ENCODE data around the gene CCDC92. TPM values are rescaled to one million over a fixed set of nuclear protein-coding genes. Genes with fewer than 3 reads are reported as not detected.

The CCDC92 gene
- total RNA-seq, 5 donors from 2014 or later (not counting 1 experiment from before 2014, with no cell fraction given) = 22.1 to 44.9 (median 38.7) TPM

- ATAC-seq (replicated peaks in 1 of 4) = no peak
- ChIA-PET CTCF (no interaction called here), POLR2A (no interaction called here)
- H3K9me3 Mint-ChIP-seq = no peaks in the 10 kb centered on the region
- peaks cover 39% of the 10 kb centered on the region for H3K36me3 Mint-ChIP-seq
- Histone ChIP-seq H3K36me3 (ENCODE audit: control insufficient read depth in 2 of 2, extremely low read depth in 1 of 2, insufficient read depth in 1 of 2, low read length in 1 of 2) (peaks cover 0 to 40% of the 10 kb centered on the region in 2 donors), H3K9me3 (no peaks in the 10 kb centered on the region), H3K4me1 (ENCODE audit: control insufficient read depth in 1 of 2, extremely low read depth in 1 of 2, insufficient read depth in 2 of 2, low read length in 2 of 2) (peaks cover 18 to 19% of the 10 kb centered on the region in 2 experiments), H3K27ac (ENCODE audit: low read length) (no peak overlapping the region), H3K27me3 (replicated peaks in 1 of 2; ENCODE audit: control insufficient read depth in 2 of 2, extremely low read depth in 1 of 2, insufficient read depth in 2 of 2, low read length in 1 of 2) (no peaks in the 10 kb centered on the region), H3K4me3 (ENCODE audit: control insufficient read depth in 1 of 2, extremely low read depth in 1 of 2, low read length in 1 of 2) (no peak overlapping the region)
- H3K27me3 Mint-ChIP-seq = no peaks in the 10 kb centered on the region
- H3K27ac Mint-ChIP-seq = no peak overlapping the region
- peak overlapping the region in 1 of 3 donors; percentile 64 for H3K4me3 Mint-ChIP-seq
- WGBS (ENCODE audit: insufficient coverage) = no CpG with 5 or more reads among the region's 3 CpGs
- H3K4me1 Mint-ChIP-seq = peaks cover 33 to 40% (median 33%) of the 10 kb centered on the region in 3 donors
- DNase-seq = no peak
Observed at GRCh38 chr12:124008595-124008994, 36.0 kb upstream of the CCDC92 start.

GRCh38 chr12:124007826-124008570, 35.4 kb upstream of the CCDC92 start:
- Histone ChIP-seq H3K27ac (ENCODE audit: low read length) (no peak overlapping the region), H3K4me3 (ENCODE audit: control insufficient read depth in 1 of 2, extremely low read depth in 1 of 2, low read length in 1 of 2) (no peak overlapping the region), H3K4me1 (ENCODE audit: control insufficient read depth in 1 of 2, extremely low read depth in 1 of 2, insufficient read depth in 2 of 2, low read length in 2 of 2) (peaks cover 18 to 19% of the 10 kb centered on the region in 2 experiments), H3K27me3 (replicated peaks in 1 of 2; ENCODE audit: control insufficient read depth in 2 of 2, extremely low read depth in 1 of 2, insufficient read depth in 2 of 2, low read length in 1 of 2) (no peaks in the 10 kb centered on the region), H3K9me3 (no peaks in the 10 kb centered on the region), H3K36me3 (ENCODE audit: control insufficient read depth in 2 of 2, extremely low read depth in 1 of 2, insufficient read depth in 1 of 2, low read length in 1 of 2) (peaks cover 0 to 34% of the 10 kb centered on the region in 2 donors)
- CTCF ChIA-PET = no interaction called here
- DNase-seq (peak in 1 of 35 experiments; percentile 17), ATAC-seq (replicated peaks in 1 of 4) (peak in 1 of 4 experiments; percentile 44)
- peaks cover 35% of the 10 kb centered on the region for H3K36me3 Mint-ChIP-seq
- H3K27ac Mint-ChIP-seq = peak overlapping the region in 1 of 2 donors; percentile 56
- POLR2A ChIA-PET = no interaction called here
- WGBS (ENCODE audit: insufficient coverage) = 51% methylated on average over 5 of the region's 9 CpGs
- no peaks in the 10 kb centered on the region for H3K9me3 Mint-ChIP-seq
- peak overlapping the region in 2 of 3 donors; percentile 1 to 64 for H3K4me3 Mint-ChIP-seq
- H3K4me1 Mint-ChIP-seq = peaks cover 33 to 40% (median 33%) of the 10 kb centered on the region in 3 donors
- no peaks in the 10 kb centered on the region for H3K27me3 Mint-ChIP-seq

GRCh38 chr12:124006846-124007713, 34.4 kb upstream of the CCDC92 start:
- Mint-ChIP-seq H3K36me3 (peaks cover 28% of the 10 kb centered on the region), H3K4me3 (peak overlapping the region; percentile 29 to 64 (median 48)), H3K27me3 (no peaks in the 10 kb centered on the region), H3K4me1 (peaks cover 33 to 40% (median 33%) of the 10 kb centered on the region in 3 donors), H3K27ac (peak overlapping the region; percentile 77 to 93), H3K9me3 (no peaks in the 10 kb centered on the region)
- Histone ChIP-seq H3K4me1 (ENCODE audit: control insufficient read depth in 1 of 2, extremely low read depth in 1 of 2, insufficient read depth in 2 of 2, low read length in 2 of 2) (peaks cover 18 to 20% of the 10 kb centered on the region in 2 experiments), H3K36me3 (ENCODE audit: control insufficient read depth in 2 of 2, extremely low read depth in 1 of 2, insufficient read depth in 1 of 2, low read length in 1 of 2) (peaks cover 0 to 25% of the 10 kb centered on the region in 2 donors), H3K9me3 (no peaks in the 10 kb centered on the region), H3K4me3 (ENCODE audit: control insufficient read depth in 1 of 2, extremely low read depth in 1 of 2, low read length in 1 of 2) (no peak overlapping the region), H3K27ac (ENCODE audit: low read length) (no peak overlapping the region), H3K27me3 (replicated peaks in 1 of 2; ENCODE audit: control insufficient read depth in 2 of 2, extremely low read depth in 1 of 2, insufficient read depth in 2 of 2, low read length in 1 of 2) (no peaks in the 10 kb centered on the region)
- DNase-seq (no peak), ATAC-seq (replicated peaks in 1 of 4) (peak in 3 of 4 experiments; percentile 19 to 37 (median 30))
- WGBS (ENCODE audit: insufficient coverage) = 83% methylated on average over 8 of the region's 14 CpGs
- CTCF ChIA-PET = interaction anchor here in 1 of 2 donors (0.5 to 0.8 kb wide), 4 partner anchors 23 to 106 kb away, joined by 3 read pairs; no protein-coding TSS in a partner anchor
- POLR2A ChIA-PET = no interaction called here

- Mint-ChIP-seq H3K4me3 (peak overlapping the region; percentile 29 to 64 (median 48)), H3K27me3 (no peaks in the 10 kb centered on the region), H3K36me3 (peaks cover 22% of the 10 kb centered on the region), H3K4me1 (peaks cover 33 to 40% (median 33%) of the 10 kb centered on the region in 3 donors), H3K27ac (peak overlapping the region; percentile 77 to 93), H3K9me3 (no peaks in the 10 kb centered on the region)
- peaks cover 0 to 21% of the 10 kb centered on the region in 2 donors for H3K36me3 ChIP-seq (ENCODE audit: control insufficient read depth in 2 of 2, extremely low read depth in 1 of 2, insufficient read depth in 1 of 2, low read length in 1 of 2)
- no peaks in the 10 kb centered on the region for H3K27me3 ChIP-seq (replicated peaks in 1 of 2; ENCODE audit: control insufficient read depth in 2 of 2, extremely low read depth in 1 of 2, insufficient read depth in 2 of 2, low read length in 1 of 2)
- POLR2A ChIA-PET = no interaction called here
- CTCF ChIA-PET = interaction anchor here in 1 of 2 donors (0.5 to 0.8 kb wide), 4 partner anchors 24 to 1104 kb away, joined by 3 to 5 read pairs (median 3); no protein-coding TSS in a partner anchor
- H3K4me1 ChIP-seq (ENCODE audit: control insufficient read depth in 1 of 2, extremely low read depth in 1 of 2, insufficient read depth in 2 of 2, low read length in 2 of 2) = peaks cover 18 to 22% of the 10 kb centered on the region in 2 experiments
- H3K27ac ChIP-seq (ENCODE audit: low read length) = peak overlapping the region; percentile 44
- 46% methylated on average over 5 of the region's 11 CpGs for WGBS (ENCODE audit: insufficient coverage)
- H3K4me3 ChIP-seq (ENCODE audit: control insufficient read depth in 1 of 2, extremely low read depth in 1 of 2, low read length in 1 of 2) = peak overlapping the region in 1 of 2 donors; percentile 51
- no peaks in the 10 kb centered on the region for H3K9me3 ChIP-seq
- DNase-seq (peak in 23 of 35 experiments; percentile 4 to 44 (median 22)), ATAC-seq (replicated peaks in 1 of 4) (peak; percentile 76 to 88 (median 80))
Observed at GRCh38 chr12:124006085-124006845, 33.6 kb upstream of the CCDC92 start.

- Histone ChIP-seq H3K27me3 (replicated peaks in 1 of 2; ENCODE audit: control insufficient read depth in 2 of 2, extremely low read depth in 1 of 2, insufficient read depth in 2 of 2, low read length in 1 of 2) (no peaks in the 10 kb centered on the region), H3K36me3 (ENCODE audit: control insufficient read depth in 2 of 2, extremely low read depth in 1 of 2, insufficient read depth in 1 of 2, low read length in 1 of 2) (peaks cover 4 to 23% of the 10 kb centered on the region in 2 donors), H3K4me3 (ENCODE audit: control insufficient read depth in 1 of 2, extremely low read depth in 1 of 2, low read length in 1 of 2) (no peak overlapping the region), H3K9me3 (no peaks in the 10 kb centered on the region), H3K4me1 (ENCODE audit: control insufficient read depth in 1 of 2, extremely low read depth in 1 of 2, insufficient read depth in 2 of 2, low read length in 2 of 2) (peaks cover 18 to 22% of the 10 kb centered on the region in 2 experiments), H3K27ac (ENCODE audit: low read length) (no peak overlapping the region)
- no peak for DNase-seq
- H3K27me3 Mint-ChIP-seq = no peaks in the 10 kb centered on the region
- no peak overlapping the region for H3K27ac Mint-ChIP-seq
- H3K9me3 Mint-ChIP-seq = no peaks in the 10 kb centered on the region
- H3K36me3 Mint-ChIP-seq = peaks cover 13% of the 10 kb centered on the region
- H3K4me1 Mint-ChIP-seq = peaks cover 31 to 35% (median 33%) of the 10 kb centered on the region in 3 donors
- H3K4me3 Mint-ChIP-seq = no peak overlapping the region
- 97% methylated on average over 7 of the region's 9 CpGs for WGBS (ENCODE audit: insufficient coverage)
- ChIA-PET CTCF (interaction anchor here in 1 of 2 donors (0.8 kb wide), 1 partner anchor 99 kb away, joined by 3 read pairs; no protein-coding TSS in a partner anchor), POLR2A (no interaction called here)
- ATAC-seq (replicated peaks in 1 of 4) = no peak
Observed at GRCh38 chr12:124004233-124004875, 31.7 kb upstream of the CCDC92 start.
